HepG2 (cell line): ENCODE data around the gene B3GALNT2. TPM values are rescaled to one million over a fixed set of nuclear protein-coding genes. Genes with fewer than 3 reads are reported as not detected.

Source experiments
- AFF4 ChIP-seq: sonication (generic); formaldehyde crosslinking; IDR thresholded peaks from 2 replicates; pipeline ENCODE4 v1.4.0; 2020; ENCODE audit warnings: missing genetic modification reagents
- ATF2 ChIP-seq: sonication (generic); formaldehyde crosslinking; IDR thresholded peaks from 2 replicates; pipeline ENCODE4 v1.4.0; 2020; ENCODE audit warnings: missing genetic modification reagents
- FOXK1 ChIP-seq: sonication (generic); formaldehyde crosslinking; IDR thresholded peaks from 2 replicates; pipeline ENCODE4 v1.4.0; 2020; ENCODE audit warnings: low read depth, missing genetic modification reagents, borderline replicate concordance
- HBP1 ChIP-seq: IDR thresholded peaks from 2 replicates; pipeline ENCODE4 v1.6.1; 2016; ENCODE audit warnings: low read depth, control low read depth
- NFYB ChIP-seq: sonication (generic); formaldehyde crosslinking; IDR thresholded peaks from 2 replicates; pipeline ENCODE4 v1.4.0; 2020; ENCODE audit warnings: missing genetic modification reagents
- PRDM4 ChIP-seq: sonication (generic); formaldehyde crosslinking; IDR thresholded peaks from 2 replicates; pipeline ENCODE4 v1.9.0; 2021; ENCODE audit warnings: missing genetic modification reagents, borderline replicate concordance
- UBTF ChIP-seq: sonication (generic); formaldehyde crosslinking; IDR thresholded peaks from 2 replicates; pipeline ENCODE4 v1.4.0; 2020; ENCODE audit warnings: mild to moderate bottlenecking, missing genetic modification reagents
- WIZ ChIP-seq: sonication (generic); formaldehyde crosslinking; IDR thresholded peaks from 2 replicates; pipeline ENCODE4 v1.5.1; 2020; ENCODE audit warnings: mild to moderate bottlenecking, missing genetic modification reagents
- ZBTB44 ChIP-seq: sonication (generic); formaldehyde crosslinking; IDR thresholded peaks from 2 replicates; pipeline ENCODE4 v1.4.0; 2020; ENCODE audit warnings: missing genetic modification reagents
- ZNF101 ChIP-seq: sonication (generic); formaldehyde crosslinking; IDR thresholded peaks from 2 replicates; pipeline ENCODE4 v1.4.0; 2020; ENCODE audit warnings: mild to moderate bottlenecking, low read depth, missing genetic modification reagents, borderline replicate concordance
- ZNF383 ChIP-seq: sonication (generic); formaldehyde crosslinking; IDR thresholded peaks from 2 replicates; pipeline ENCODE4 v1.4.0; 2020; ENCODE audit warnings: missing genetic modification reagents, mild to moderate bottlenecking, borderline replicate concordance
- ZNF766 ChIP-seq: sonication (generic); formaldehyde crosslinking; IDR thresholded peaks from 2 replicates; pipeline ENCODE4 v1.5.0; 2020; ENCODE audit warnings: missing genetic modification reagents, borderline replicate concordance
- ZNF780A ChIP-seq: sonication (generic); formaldehyde crosslinking; IDR thresholded peaks from 2 replicates; pipeline ENCODE4 v1.8.0; 2022; ENCODE audit warnings: mild to moderate bottlenecking, missing genetic modification reagents, moderate library complexity
- polyA plus RNA-seq, 8 experiments: library from polyadenylated mRNA; depleted of rRNA in 3 of 8; stranded (reverse) in 7 of 8; unstranded in 1 of 8; fragments of >200 nt; fragmentation: Illumina TruSeq in 4 of 8; extraction: Trizol in 4 of 8; gene quantifications; 2 replicates each; pipeline versions ENCODE4 v1.2.1 to v1.2.3, GENCODE V29; 2011 to 2016; ENCODE audit warnings: low read depth in 4 of 8, missing spikeins in 1 of 8, mixed read lengths in 1 of 8; ENCODE audit not compliant: insufficient read depth in 1 of 8
- total RNA-seq, 5 experiments: library from RNA; depleted of rRNA; stranded (reverse); fragments of >200 nt; fragmentation: Illumina TruSeq; extraction: Trizol; gene quantifications; 2 replicates each; pipeline ENCODE4 v1.2.3, GENCODE V29; 2016; ENCODE audit warnings: low read depth in 1 of 5

B3GALNT2 gene
- total and polyA plus RNA-seq, 2 of the 13 experiments (the other 11 are each of a cell fraction or from before 2014, with no cell fraction given), result 16.5 to 28.9 TPM

- no peak; the same call in 1 of the 2 replicates for TF ChIP-seq AFF4
- TF ChIP-seq PRDM4 (CRISPR knock-in tag), result no peak
- TF ChIP-seq ZBTB44, result peak; percentile 56; the same call in 1 of the 2 replicates
- TF ChIP-seq UBTF (CRISPR knock-in tag), result no peak; the same call in 1 of the 2 replicates
- no peak for TF ChIP-seq WIZ (CRISPR knock-in tag)
- TF ChIP-seq ATF2 (CRISPR knock-in tag), result no peak
- no peak for TF ChIP-seq NFYB (CRISPR knock-in tag)
- TF ChIP-seq ZNF383 (CRISPR knock-in tag), result peak; percentile 83; the same call in 1 of the 2 replicates
- TF ChIP-seq ZNF780A (CRISPR knock-in tag), result no peak
- no peak for TF ChIP-seq FOXK1 (CRISPR knock-in tag)
- no peak for TF ChIP-seq ZNF766 (CRISPR knock-in tag)
- TF ChIP-seq HBP1 (CRISPR knock-in tag), result no peak
- 0 out of 2 replicates have a peak, but pooled peaks have one; percentile 40 for TF ChIP-seq ZNF101
Observed at GRCh38 chr1:235504122-235504493, at the start of gene B3GALNT2 (continued).
